Dermis blood vessel endothelial cell (primary cell): Measurements from ENCODE around the gene MOXD1. TPM values are rescaled to one million over a fixed set of nuclear protein-coding genes. Genes with fewer than 3 reads are reported as not detected.

Experiments used
- DNase-seq: peaks from one replicate; pipeline ENCODE4 v3.0.0; 2010
- total RNA-seq: library from RNA; depleted of rRNA; stranded (reverse); fragments of >200 nt; gene quantifications from 2 replicates; pipeline ENCODE4 v1.2.3, GENCODE V29; 2014

The MOXD1 gene
- total RNA-seq, 1 donor from 2014 or later, result 0.34 TPM

- DNase-seq, result no peak
Observed at GRCh38 chr6:132399376-132400074, 1.8 kb downstream of the MOXD1 start.

- no peak for DNase-seq
Observed at GRCh38 chr6:132395015-132395597, 6.2 kb downstream of the MOXD1 start.

DNA sequence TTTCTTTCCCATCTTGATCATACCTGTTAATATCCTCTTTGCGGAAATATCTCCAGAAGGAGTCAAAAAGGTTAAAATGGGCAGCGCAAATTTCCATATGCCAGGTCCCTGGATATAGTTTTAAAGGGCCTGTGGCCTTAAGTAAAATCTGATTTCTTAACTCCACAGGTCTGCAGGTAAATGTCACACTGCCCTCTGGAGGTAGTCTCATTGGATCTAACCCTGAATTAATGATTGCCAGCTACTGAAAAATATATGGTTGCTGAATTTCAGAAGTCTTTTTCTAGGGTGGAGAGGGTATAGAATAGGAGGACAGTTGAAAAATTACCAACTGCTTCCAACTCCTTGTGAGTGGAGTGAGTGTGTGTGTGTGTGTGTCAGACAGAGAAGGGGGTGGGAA, 8.5 kb downstream of the MOXD1 start:
- peak; percentile 49 for DNase-seq

DNA sequence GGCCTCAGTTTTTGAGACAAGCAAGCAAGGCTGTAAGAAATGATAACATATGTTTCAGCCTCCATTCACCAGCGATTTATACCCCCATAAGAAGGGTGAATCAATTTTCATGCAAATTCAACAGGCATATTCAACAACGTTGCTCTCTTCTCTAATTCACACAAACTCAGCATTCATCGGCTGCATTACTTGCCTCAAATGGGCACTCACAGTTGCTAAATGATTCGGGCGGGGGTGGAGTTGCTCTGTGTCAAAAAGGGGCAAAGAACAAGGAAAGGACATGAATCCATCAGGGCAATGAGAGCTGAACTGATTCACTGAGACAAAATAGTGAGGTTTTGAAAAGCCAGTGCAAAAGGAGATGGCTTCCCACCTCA, 9.0 kb downstream of the MOXD1 start:
- DNase-seq, result no peak

DNA sequence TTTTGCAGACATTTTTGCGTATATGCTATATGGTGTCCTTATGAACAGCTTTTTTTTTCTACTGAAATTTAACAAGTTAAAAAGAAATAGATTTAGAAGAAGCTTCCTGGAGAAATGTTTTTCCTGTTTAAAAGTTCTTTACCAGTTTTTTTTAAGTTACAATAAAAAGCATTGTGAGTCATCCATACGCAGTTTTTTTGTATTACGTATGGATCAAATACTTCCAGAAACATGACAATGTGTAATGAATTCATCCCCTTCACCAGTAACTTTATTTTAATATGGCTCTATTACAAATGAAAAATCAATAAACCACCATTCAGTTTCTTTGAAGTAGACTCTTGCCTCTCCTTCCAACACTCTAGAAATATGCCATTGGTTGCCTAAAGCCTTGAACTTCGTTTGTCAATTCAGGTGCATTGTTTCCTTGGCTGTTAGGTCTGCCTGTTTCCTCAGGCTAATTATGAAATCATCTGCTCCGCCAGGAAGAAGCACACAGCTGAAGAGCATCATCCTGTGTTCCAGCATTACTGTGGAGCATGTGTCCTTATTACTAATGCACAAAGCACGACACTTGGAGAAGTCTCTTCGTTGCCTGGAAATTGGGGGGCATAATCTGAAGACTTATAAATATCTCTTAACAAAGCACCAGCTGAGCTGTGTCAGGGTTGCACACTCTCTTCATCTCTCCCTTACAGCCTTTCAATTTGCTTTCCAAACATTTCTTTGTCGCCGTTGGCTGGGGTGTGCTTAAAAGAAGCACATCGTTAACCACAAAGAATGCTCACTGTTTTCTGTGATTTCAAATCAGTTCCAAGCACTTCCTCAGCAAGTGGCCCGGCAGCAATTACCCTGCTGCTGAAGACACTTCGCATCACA, 9.6 kb downstream of the MOXD1 start:
- DNase-seq, result peak; percentile 10

DNA sequence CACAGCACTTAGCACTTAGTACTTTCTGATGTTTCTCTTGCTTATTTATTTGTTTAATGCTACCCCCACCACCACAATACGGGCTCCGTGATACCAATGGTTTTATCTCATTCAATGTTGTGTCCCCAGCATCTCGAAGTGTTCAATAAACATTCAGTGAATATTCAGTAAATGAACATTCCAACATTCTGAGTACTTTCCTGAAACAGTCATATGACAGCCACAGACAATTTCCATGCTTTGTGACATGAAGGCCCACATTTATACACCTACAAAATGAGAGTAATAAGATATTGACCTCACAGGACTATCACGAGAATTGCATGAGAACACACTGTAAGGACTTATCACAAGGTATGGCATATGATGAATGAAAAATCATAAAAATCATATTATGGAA, 10.8 kb downstream of the MOXD1 start:
- DNase-seq, result no peak

DNA sequence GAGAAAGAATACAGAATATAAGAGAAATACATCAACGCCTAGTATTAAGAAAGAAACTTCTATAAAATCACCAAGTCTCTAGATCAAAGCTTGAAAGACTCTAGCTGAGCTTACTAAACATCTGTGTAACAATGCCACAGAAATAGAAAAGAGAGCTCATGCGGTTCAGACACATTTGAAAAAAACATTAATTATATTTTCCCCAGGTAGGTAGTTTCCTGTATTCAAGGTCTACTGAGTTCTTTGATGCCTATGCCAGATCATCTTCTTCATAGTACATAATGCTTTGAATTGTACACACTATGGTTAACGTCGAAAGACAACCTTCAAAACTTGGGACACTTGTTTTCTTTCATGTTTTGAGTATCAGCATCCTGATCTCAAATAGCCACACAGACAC, 11.3 kb downstream of the MOXD1 start:
- DNase-seq, result no peak

DNA sequence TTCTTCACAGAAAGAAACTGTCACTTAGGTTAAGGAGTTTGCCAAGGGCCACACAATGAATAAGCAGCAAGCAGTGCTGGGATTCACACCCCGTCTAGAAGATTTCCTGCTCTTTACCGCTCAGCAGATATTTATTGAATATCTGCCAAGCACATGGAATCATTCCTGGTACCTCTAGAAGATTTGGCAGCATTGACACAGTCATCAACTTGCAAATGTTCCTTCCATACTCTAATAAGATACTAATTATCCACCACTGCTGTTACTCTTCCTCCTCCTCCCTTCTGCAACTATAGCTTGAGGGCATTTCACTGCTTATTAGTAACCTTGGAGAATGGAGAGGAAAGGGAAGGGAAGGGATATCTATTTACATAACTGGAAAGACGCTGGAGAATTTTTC, 13.0 kb downstream of the MOXD1 start:
- DNase-seq, result no peak

- no peak for DNase-seq
Observed at GRCh38 chr6:132382630-132383175, 18.6 kb downstream of the MOXD1 start.

DNA sequence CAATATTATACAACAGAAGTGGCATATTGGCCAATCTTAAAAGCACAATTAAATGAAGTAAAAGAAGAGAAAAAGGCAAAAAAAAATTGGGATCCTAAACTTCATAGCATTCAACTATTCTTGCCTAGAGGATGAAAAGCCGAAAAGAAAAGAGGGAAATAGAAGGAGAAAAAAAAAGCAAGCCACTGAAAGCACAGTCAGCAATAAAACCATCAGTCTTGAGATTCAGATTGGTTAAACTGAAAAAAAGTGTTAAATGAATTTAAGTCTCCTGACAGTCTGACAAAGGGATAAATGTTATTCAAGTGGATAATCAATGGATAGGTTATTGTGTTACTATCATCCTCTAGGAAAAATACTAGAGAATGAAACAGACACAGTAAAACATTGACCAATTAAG, 19.9 kb downstream of the MOXD1 start:
- DNase-seq, result no peak

DNA sequence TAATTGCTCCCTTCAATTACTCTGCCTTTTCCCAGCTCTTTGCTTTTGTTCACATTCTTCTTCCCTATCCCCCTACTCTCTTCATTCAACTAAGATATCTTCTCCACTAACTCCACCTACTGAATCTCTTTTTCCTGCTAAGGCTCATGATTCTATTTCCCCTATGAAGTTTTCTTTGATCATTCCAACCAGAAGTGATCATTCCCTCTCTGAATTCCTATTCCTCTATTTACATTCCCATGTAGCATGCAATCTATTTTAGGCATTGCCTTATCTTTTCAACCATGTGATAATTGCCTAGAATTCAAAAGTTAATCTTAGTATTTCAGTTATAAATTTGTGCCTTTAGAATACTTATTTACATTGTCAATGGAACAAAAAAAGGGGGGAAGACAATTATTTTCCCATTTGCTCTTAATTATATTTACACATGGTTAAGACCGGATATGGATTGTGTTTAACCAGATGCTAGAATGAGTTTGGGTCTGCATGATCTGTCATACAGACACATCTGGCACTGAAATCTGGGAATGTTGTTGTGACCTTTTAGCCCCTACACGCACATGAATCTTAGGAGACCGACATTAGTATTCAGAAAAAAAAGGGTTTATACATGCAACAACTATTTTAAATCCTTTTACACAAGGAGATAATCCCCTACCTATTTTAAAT, 20.8 kb downstream of the MOXD1 start:
- no peak for DNase-seq

- DNase-seq, result no peak
Observed at GRCh38 chr6:132369526-132369925, 31.7 kb downstream of the MOXD1 start.

DNA sequence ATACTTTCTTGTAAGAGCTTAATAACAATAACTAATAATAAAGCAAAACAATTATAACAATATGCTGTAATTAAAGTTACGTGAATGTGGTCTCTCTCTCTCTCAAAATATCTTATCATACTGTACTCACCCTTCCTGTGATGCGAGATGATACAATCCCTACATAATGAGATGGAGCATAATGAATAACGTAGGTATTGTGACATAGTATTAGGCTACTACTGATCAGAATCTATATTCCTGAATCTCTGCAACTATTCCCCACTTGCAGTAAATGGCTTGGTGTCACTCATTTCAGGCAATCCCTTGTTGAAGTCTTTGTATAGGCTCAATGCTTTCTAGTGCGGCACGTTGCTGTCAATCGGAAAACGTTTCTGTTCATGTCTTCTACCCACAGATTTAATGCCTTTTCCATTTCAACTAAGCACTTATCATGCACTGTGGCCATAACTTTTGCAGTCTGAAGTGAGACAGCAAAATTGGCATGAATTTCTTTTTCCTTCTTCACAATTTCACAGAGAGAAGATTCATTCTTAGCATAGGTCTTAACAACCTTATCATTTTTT, 32.3 kb downstream of the MOXD1 start:
- no peak for DNase-seq

GRCh38 chr6:132365281-132365907, 35.9 kb downstream of the MOXD1 start:
- DNase-seq, result no peak

- no peak for DNase-seq
Observed at GRCh38 chr6:132364306-132365074, 36.8 kb downstream of the MOXD1 start.

GRCh38 chr6:132362442-132363185, 38.7 kb downstream of the MOXD1 start:
- DNase-seq, result peak; percentile 27

DNA sequence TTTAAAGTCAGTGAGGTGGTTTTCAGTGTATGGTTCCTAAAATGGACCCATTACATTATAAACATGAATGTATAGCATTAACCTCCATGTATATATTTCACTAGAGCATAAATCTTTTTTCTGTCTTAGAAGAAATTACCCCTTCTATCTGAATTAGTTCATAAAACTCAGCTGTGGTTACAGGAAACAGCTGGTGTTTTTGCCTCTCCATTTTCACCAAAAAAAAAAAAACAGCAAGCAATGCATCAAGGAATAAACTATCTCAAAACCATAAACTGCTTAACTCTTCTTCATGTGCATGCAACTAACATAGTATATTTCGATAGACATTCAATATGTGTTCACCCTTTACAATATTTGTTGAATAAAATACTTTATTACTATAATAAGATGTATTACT, 40.2 kb downstream of the MOXD1 start:
- peak; percentile 5 for DNase-seq

GRCh38 chr6:132359886-132360285, 41.4 kb downstream of the MOXD1 start:
- no peak for DNase-seq

DNA sequence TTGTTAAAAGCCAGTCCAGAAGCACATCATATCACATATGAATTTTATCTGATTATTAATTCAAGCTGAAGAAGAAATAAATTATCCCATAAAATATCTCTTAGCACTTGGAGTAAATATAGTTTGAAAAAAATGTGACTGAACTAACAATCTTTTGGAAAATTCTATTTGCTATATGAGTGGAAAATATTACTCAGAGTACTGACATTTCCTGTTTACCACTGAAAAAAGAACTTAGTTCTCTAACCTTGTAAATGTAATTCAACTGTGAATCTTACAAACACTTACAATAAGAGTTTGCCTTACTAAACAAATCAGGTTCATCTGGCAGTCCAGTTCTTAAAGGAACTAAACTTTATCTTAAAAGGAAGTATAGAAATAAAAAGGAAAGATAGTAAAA, 44.2 kb downstream of the MOXD1 start:
- peak; percentile 55 for DNase-seq

- peak; percentile 28 for DNase-seq
Observed at GRCh38 chr6:132354517-132355167, 46.6 kb downstream of the MOXD1 start.
